ENCODE results near the gene RHOT1. TPM values are rescaled to one million over a fixed set of nuclear protein-coding genes. Genes with fewer than 3 reads are reported as not detected.

The RHOT1 gene
- total and polyA plus RNA-seq, 2 donors (not counting 3 experiments of a cell fraction or from before 2014, with no cell fraction given), result 23.5 to 28.8 TPM

DNA sequence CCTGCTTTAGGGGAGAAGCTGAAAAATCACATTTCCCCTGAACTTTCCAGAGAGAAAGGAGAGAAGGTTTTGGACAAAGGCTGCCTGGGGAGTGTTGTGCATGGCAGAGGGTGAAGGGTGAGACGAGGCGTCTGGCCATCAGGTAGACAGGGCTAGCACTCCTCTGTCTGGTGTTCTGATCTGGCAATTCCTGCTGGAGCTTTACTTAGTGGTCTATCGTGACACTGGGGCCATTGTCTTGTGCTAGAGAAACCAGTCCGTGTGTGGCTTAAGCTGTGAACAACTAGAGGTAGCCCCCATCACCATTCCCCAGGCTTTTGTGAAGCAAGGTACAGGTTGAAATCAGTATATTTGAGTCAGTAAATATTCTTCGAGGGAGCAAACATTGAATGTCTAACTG is 131.8 kb downstream of the RHOT1 start:
- Histone ChIP-seq H3K36me3 (ENCODE audit: control insufficient read depth in 2 of 2, extremely low read depth in 1 of 2, insufficient read depth in 2 of 2, low read length in 2 of 2) (no peaks in the 10 kb centered on the region), H3K4me2 (ENCODE audit: insufficient read depth, low read length) (no peak overlapping the region), H3K79me2 (ENCODE audit: control insufficient read depth, insufficient read depth, low read length) (no peaks in the 10 kb centered on the region), H3K27ac (ENCODE audit: insufficient read depth, low read depth, low read length) (no peak overlapping the region), H3K9me1 (replicated peaks; ENCODE audit: control insufficient read depth, extremely low read depth, insufficient read depth, low read length) (no peaks in the 10 kb centered on the region), H3K9ac (replicated peaks; ENCODE audit: extremely low read depth, insufficient read depth, low read length) (no peak overlapping the region), H3K4me1 (ENCODE audit: control insufficient read depth, extremely low read depth, insufficient read depth, low read length) (no peaks in the 10 kb centered on the region), H3K27me3 (ENCODE audit: control insufficient read depth in 2 of 2, insufficient read depth in 2 of 2, low read length in 2 of 2) (peaks cover 14 to 16% of the 10 kb centered on the region in 2 experiments), H2AFZ (ENCODE audit: low read depth, low read length) (no peak overlapping the region), H3K9me3 (replicated peaks; ENCODE audit: control insufficient read depth, insufficient read depth, low read length) (no peaks in the 10 kb centered on the region), H3K4me3 (replicated peaks in 1 of 3; ENCODE audit: insufficient read depth in 1 of 3, low read depth in 1 of 3, low read length in 3 of 3) (no peak overlapping the region), H4K20me1 (replicated peaks; ENCODE audit: control insufficient read depth, extremely low read depth, insufficient read depth, low read length) (no peaks in the 10 kb centered on the region)
- intact Hi-C loops (cut with micrococcal nuclease), result no loop called here
- POLR2A ChIA-PET, result no interaction called here
- no peak for FAIRE-seq
- TF ChIP-seq JUN (IDR thresholded peaks at IDR 0.05; ENCODE audit: borderline replicate concordance, insufficient read depth, insufficient read length, low read depth) (no peak), POLR2A (IDR thresholded peaks at IDR 0.05; ENCODE audit: low read depth, low read length) (no peak), POLR2AphosphoS5 (IDR thresholded peaks at IDR 0.05; ENCODE audit: insufficient read depth, low read depth, low read length) (no peak), MYC (IDR thresholded peaks at IDR 0.05; ENCODE audit: low read depth, low read length) (no peak), FOS (IDR thresholded peaks at IDR 0.05; ENCODE audit: borderline replicate concordance, insufficient read depth, low read length) (no peak), EZH2 (IDR thresholded peaks at IDR 0.05; ENCODE audit: borderline replicate concordance, low read depth, low read length, severe bottlenecking) (no peak), GATA2 (IDR thresholded peaks at IDR 0.05; ENCODE audit: insufficient read depth, insufficient read length, low read depth, low read length) (no peak)
- TF ChIP-seq, protein P1, sequence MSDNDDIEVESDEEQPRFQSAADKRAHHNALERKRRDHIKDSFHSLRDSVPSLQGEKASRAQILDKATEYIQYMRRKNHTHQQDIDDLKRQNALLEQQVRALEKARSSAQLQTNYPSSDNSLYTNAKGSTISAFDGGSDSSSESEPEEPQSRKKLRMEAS (IDR thresholded peaks at IDR 0.05; ENCODE audit: insufficient read depth, insufficient read length), result no peak
- TF ChIP-seq, protein P2, sequence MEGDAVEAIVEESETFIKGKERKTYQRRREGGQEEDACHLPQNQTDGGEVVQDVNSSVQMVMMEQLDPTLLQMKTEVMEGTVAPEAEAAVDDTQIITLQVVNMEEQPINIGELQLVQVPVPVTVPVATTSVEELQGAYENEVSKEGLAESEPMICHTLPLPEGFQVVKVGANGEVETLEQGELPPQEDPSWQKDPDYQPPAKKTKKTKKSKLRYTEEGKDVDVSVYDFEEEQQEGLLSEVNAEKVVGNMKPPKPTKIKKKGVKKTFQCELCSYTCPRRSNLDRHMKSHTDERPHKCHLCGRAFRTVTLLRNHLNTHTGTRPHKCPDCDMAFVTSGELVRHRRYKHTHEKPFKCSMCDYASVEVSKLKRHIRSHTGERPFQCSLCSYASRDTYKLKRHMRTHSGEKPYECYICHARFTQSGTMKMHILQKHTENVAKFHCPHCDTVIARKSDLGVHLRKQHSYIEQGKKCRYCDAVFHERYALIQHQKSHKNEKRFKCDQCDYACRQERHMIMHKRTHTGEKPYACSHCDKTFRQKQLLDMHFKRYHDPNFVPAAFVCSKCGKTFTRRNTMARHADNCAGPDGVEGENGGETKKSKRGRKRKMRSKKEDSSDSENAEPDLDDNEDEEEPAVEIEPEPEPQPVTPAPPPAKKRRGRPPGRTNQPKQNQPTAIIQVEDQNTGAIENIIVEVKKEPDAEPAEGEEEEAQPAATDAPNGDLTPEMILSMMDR (IDR thresholded peaks at IDR 0.05; ENCODE audit: extremely low read depth in 1 of 2, insufficient read depth in 1 of 2, low read depth in 1 of 2, low read length in 2 of 2), result no peak
- CTCF ChIA-PET, result interaction anchor here (0.6 kb wide), 1 partner anchor 10 kb away, joined by 3 read pairs; no protein-coding TSS in a partner anchor
- no TSS peak for BruUV-seq (replicated peaks)
- dilution Hi-C loops (cut with MboI; ENCODE audit: extremely low pct_ligation_motif_present, low sequenced_read_pairs), result no loop called here
- no peak for DNase-seq (ENCODE audit: low read depth, low spot score)

Data from endothelial cell of umbilical vein (primary cell).